HepG2 (cell line): ENCODE data around the gene SCRT2. TPM values are rescaled to one million over a fixed set of nuclear protein-coding genes. Genes with fewer than 3 reads are reported as not detected.

ENCODE experiments used
- ATAC-seq: fragments of 200-7000 bp; cut with Tn5 transposase; 3 replicates; pipeline ENCODE4 v1.9.1; 2020; ENCODE audit warnings: mild to moderate bottlenecking, moderate library complexity
- BruUV-seq: library from RNA; stranded (reverse); fragments of 400-500 nt; replicated peaks from 2 replicates; lab custom pipeline; 2021; lab: Mats Ljungman, UMichigan
- CTCF ChIA-PET: fragments of 300-600 bp; formaldehyde crosslinking; extraction: SDS; loops from one replicate; lab custom pipeline; 2021; ENCODE audit warnings: low total read pairs, inconsistent platforms, low intra/inter-chr PET ratio; lab: Yijun Ruan, JAX
- POLR2A ChIA-PET: fragments of 350-600 bp; sonication (Branson Sonifier 250); formaldehyde crosslinking; loops from one replicate; lab custom pipeline; 2020; ENCODE audit warnings: antibody characterized with exemption, inconsistent platforms; lab: Yijun Ruan, JAX
- DNase-seq: peaks from one replicate; pipeline ENCODE4 v3.0.0-alpha.2; 2015; ENCODE audit warnings: low spot score
- FAIRE-seq: peaks from 3 replicates; lab custom pipeline; 2011; peaks lifted over from hg19 to GRCh38; lab: Jason Lieb, UNC
- H2AFZ ChIP-seq: one replicate; pipeline ENCODE4 v1.6.1; 2011; ENCODE audit warnings: low read length, inconsistent platforms
- H3K27ac ChIP-seq: fragments of 300-600 bp; 3 replicates; pipeline ENCODE4 v1.8.0; 2011; ENCODE audit warnings: mixed run types, mild to moderate bottlenecking, mixed read lengths, low read length, inconsistent platforms; ENCODE audit not compliant: insufficient read depth; ENCODE audit errors: extremely low read length
- H3K27me3 ChIP-seq, 2 experiments: fragments of 200-600 bp in 1 of 2; 2 replicates in 1 of 2; 3 replicates in 1 of 2; pipeline versions ENCODE4 v1.6.0 to v1.8.0; 2011; ENCODE audit warnings: low read length in 2 of 2, mild to moderate bottlenecking in 2 of 2, moderate library complexity in 2 of 2, inconsistent platforms in 1 of 2; ENCODE audit not compliant: insufficient read depth in 2 of 2, control insufficient read depth in 1 of 2
- H3K36me3 ChIP-seq, 2 experiments: fragments of 200-600 bp in 1 of 2; replicated peaks in 1 of 2; 2 replicates in 1 of 2; 3 replicates in 1 of 2; pipeline versions ENCODE4 v1.5.1 to v1.8.0; 2011; ENCODE audit warnings: low read length in 2 of 2, inconsistent platforms in 1 of 2; ENCODE audit not compliant: insufficient read depth in 2 of 2, control insufficient read depth in 1 of 2
- H3K4me1 ChIP-seq: 2 replicates; pipeline ENCODE4 v1.5.1; 2012; ENCODE audit warnings: low read length, inconsistent platforms; ENCODE audit not compliant: insufficient read depth
- H3K4me2 ChIP-seq: 2 replicates; pipeline ENCODE4 v1.6.0; 2011; ENCODE audit warnings: low read depth, low read length, inconsistent platforms
- H3K4me3 ChIP-seq, 3 experiments: fragments of 200-600 bp in 1 of 3; sonication (generic), shearing (Covaris generic) in 1 of 3; replicated peaks in 1 of 3; 2 replicates each; pipeline ENCODE4 v1.5.1; 2011 to 2016; ENCODE audit warnings: low read length in 3 of 3, inconsistent platforms in 2 of 3, low read depth in 2 of 3, mild to moderate bottlenecking in 2 of 3, control low read depth in 1 of 3, mixed read lengths in 1 of 3; ENCODE audit not compliant: insufficient read depth in 1 of 3
- H3K79me2 ChIP-seq: one replicate; pipeline ENCODE4 v1.6.1; 2011; ENCODE audit warnings: low read length, inconsistent platforms; ENCODE audit not compliant: insufficient read depth
- H3K9ac ChIP-seq: 2 replicates; pipeline ENCODE4 v1.6.0; 2011; ENCODE audit warnings: mild to moderate bottlenecking, low read depth, low read length, inconsistent platforms; ENCODE audit not compliant: insufficient read depth
- H3K9me3 ChIP-seq: 2 replicates; pipeline ENCODE4 v1.5.1; 2012; ENCODE audit warnings: mild to moderate bottlenecking, low read length
- H4K20me1 ChIP-seq: 2 replicates; pipeline ENCODE4 v1.6.0; 2011; ENCODE audit warnings: inconsistent platforms, mild to moderate bottlenecking, low read length, moderate library complexity; ENCODE audit not compliant: insufficient read depth
- GZF1 ChIP-seq: sonication (generic); formaldehyde crosslinking; IDR thresholded peaks from 2 replicates; pipeline ENCODE4 v1.5.1; 2020; ENCODE audit warnings: mild to moderate bottlenecking, missing genetic modification reagents
- SOX6 ChIP-seq, 2 experiments: fragments of 450-650 bp in 1 of 2; sonication (generic) in 1 of 2; formaldehyde crosslinking in 1 of 2; IDR thresholded peaks; 2 replicates each; pipeline versions ENCODE4 v1.4.0 to v1.6.1; 2017 to 2020; ENCODE audit warnings: antibody characterized with exemption in 1 of 2, mild to moderate bottlenecking in 1 of 2, missing genetic modification reagents in 1 of 2
- TAF1 ChIP-seq: sonication (generic); formaldehyde crosslinking; IDR thresholded peaks from 2 replicates; pipeline ENCODE4 v1.4.0; 2020; ENCODE audit warnings: missing genetic modification reagents
- TFDP1 ChIP-seq: IDR thresholded peaks from 2 replicates; pipeline ENCODE4 v1.6.1; 2016; ENCODE audit warnings: missing compliant biosample characterization, missing genetic modification reagents, borderline replicate concordance
- TRIM22 ChIP-seq: fragments of 450-650 bp; IDR thresholded peaks from 2 replicates; pipeline ENCODE4 v1.6.1; 2017
- ZNF317 ChIP-seq: sonication (generic); formaldehyde crosslinking; IDR thresholded peaks from 2 replicates; pipeline ENCODE4 v1.5.0; 2020; ENCODE audit warnings: mild to moderate bottlenecking, missing genetic modification reagents
- ZNF570 ChIP-seq: sonication (generic); formaldehyde crosslinking; IDR thresholded peaks from 2 replicates; pipeline ENCODE4 v1.4.0; 2020; ENCODE audit warnings: mild to moderate bottlenecking, missing genetic modification reagents, borderline replicate concordance
- ZSCAN9 ChIP-seq: IDR thresholded peaks from 2 replicates; pipeline ENCODE4 v1.6.1; 2016; ENCODE audit warnings: borderline replicate concordance
- WGBS: methylation state at CpG from one replicate; pipeline ENCODE4 v1.1.6; 2017; ENCODE audit warnings: low lambda C conversion rate; 5-methylcytosine and 5-hydroxymethylcytosine counted together
- in situ Hi-C: cut with HindIII; loops from 2 replicates; pipeline ENCODE4 v1.10.0; 2017; ENCODE audit warnings: low pct_unique_long_range_greater_than_20kb; ENCODE audit not compliant: extremely low pct_ligation_motif_present
- intact Hi-C: fragments of 100-400 bp; cut with micrococcal nuclease; formaldehyde crosslinking; loops from one replicate; pipeline ENCODE4 v1.10.0; 2022; ENCODE audit not compliant: unreplicated experiment
- polyA plus RNA-seq, 8 experiments: library from polyadenylated mRNA; depleted of rRNA in 3 of 8; stranded (reverse) in 7 of 8; unstranded in 1 of 8; fragments of >200 nt; fragmentation: Illumina TruSeq in 4 of 8; extraction: Trizol in 4 of 8; gene quantifications; 2 replicates each; pipeline versions ENCODE4 v1.2.1 to v1.2.3, GENCODE V29; 2011 to 2016; ENCODE audit warnings: low read depth in 4 of 8, missing spikeins in 1 of 8, mixed read lengths in 1 of 8; ENCODE audit not compliant: insufficient read depth in 1 of 8
- total RNA-seq, 5 experiments: library from RNA; depleted of rRNA; stranded (reverse); fragments of >200 nt; fragmentation: Illumina TruSeq; extraction: Trizol; gene quantifications; 2 replicates each; pipeline ENCODE4 v1.2.3, GENCODE V29; 2016; ENCODE audit warnings: low read depth in 1 of 5
- TF ChIP-seq, protein P1 (sequence below): sonication (generic); formaldehyde crosslinking; IDR thresholded peaks from 2 replicates; pipeline ENCODE4 v1.4.0; 2020; ENCODE audit warnings: missing genetic modification reagents

The SCRT2 gene
- total and polyA plus RNA-seq, 2 of the 13 experiments (the other 11 are each of a cell fraction or from before 2014, with no cell fraction given): not detected

DNA sequence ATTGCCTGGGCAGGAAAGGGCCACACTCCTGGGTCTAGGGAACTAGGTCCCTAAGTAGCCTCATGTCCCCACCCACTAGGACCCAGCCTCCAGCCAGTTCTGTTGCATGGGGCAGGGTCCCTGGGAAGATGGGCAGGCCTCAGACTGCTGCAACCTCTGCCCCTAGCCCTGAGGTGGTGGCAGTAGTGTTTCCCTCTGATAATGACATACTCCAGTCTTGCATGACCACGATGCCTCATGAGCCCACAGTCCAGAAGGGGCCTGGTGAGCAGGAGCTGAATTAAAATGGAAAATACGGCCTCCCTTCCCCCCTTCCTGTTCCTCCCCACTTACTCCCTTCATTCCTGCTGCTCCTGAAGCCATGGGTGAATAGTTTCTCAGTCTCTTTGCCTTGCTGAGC lies 36.0 kb upstream of the SCRT2 start (continued):
- TF ChIP-seq, protein P1, sequence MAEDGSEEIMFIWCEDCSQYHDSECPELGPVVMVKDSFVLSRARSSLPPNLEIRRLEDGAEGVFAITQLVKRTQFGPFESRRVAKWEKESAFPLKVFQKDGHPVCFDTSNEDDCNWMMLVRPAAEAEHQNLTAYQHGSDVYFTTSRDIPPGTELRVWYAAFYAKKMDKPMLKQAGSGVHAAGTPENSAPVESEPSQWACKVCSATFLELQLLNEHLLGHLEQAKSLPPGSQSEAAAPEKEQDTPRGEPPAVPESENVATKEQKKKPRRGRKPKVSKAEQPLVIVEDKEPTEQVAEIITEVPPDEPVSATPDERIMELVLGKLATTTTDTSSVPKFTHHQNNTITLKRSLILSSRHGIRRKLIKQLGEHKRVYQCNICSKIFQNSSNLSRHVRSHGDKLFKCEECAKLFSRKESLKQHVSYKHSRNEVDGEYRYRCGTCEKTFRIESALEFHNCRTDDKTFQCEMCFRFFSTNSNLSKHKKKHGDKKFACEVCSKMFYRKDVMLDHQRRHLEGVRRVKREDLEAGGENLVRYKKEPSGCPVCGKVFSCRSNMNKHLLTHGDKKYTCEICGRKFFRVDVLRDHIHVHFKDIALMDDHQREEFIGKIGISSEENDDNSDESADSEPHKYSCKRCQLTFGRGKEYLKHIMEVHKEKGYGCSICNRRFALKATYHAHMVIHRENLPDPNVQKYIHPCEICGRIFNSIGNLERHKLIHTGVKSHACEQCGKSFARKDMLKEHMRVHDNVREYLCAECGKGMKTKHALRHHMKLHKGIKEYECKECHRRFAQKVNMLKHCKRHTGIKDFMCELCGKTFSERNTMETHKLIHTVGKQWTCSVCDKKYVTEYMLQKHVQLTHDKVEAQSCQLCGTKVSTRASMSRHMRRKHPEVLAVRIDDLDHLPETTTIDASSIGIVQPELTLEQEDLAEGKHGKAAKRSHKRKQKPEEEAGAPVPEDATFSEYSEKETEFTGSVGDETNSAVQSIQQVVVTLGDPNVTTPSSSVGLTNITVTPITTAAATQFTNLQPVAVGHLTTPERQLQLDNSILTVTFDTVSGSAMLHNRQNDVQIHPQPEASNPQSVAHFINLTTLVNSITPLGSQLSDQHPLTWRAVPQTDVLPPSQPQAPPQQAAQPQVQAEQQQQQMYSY (CRISPR knock-in tag): no peak
- TF ChIP-seq ZSCAN9 (CRISPR knock-in tag) (no peak), ZNF317 (CRISPR knock-in tag) (no peak), TFDP1 (CRISPR knock-in tag) (no peak), GZF1 (no peak), TAF1 (CRISPR knock-in tag) (no peak), ZNF570 (CRISPR knock-in tag) (no peak)

- peak; percentile 34 for ATAC-seq
- no peak overlapping the region for H3K4me2 ChIP-seq
- FAIRE-seq: no peak
- H2AFZ ChIP-seq: no peak overlapping the region
- CTCF ChIA-PET: no interaction called here
- no peak overlapping the region for H3K9ac ChIP-seq
- H3K36me3 ChIP-seq: no peaks in the 10 kb centered on the region
- POLR2A ChIA-PET: no interaction called here
- peaks cover 1 to 10% of the 10 kb centered on the region in 2 experiments; a peak in 2 of 5 replicates for H3K27me3 ChIP-seq
- no peaks in the 10 kb centered on the region for H3K79me2 ChIP-seq
- no peaks in the 10 kb centered on the region for H3K4me1 ChIP-seq
- peaks cover 8% of the 10 kb centered on the region for H3K9me3 ChIP-seq
- intact Hi-C loops: no loop called here
- TF ChIP-seq SOX6 (IDR thresholded peaks at IDR 0.05) (0 out of 2 replicates have a peak, but pooled peaks have one; percentile 36), SOX6 (CRISPR knock-in tag; IDR thresholded peaks at IDR 0.05) (no peak), TRIM22 (no peak)
- TF ChIP-seq, all 625 proteins: peak for 1
- Histone ChIP-seq H4K20me1 (no peaks in the 10 kb centered on the region), H3K4me3 (no peak overlapping the region), H3K27ac (no peak overlapping the region)
- no TSS peak for BruUV-seq
- 68% methylated on average over 19 of the region's 19 CpGs for WGBS
- in situ Hi-C loops: no loop called here
- DNase-seq: no peak
Observed at GRCh38 chr20:710780-711450, 35.3 kb upstream of the SCRT2 start.
